SK-N-SH (cell line): Measurements from ENCODE around the gene LPP. TPM values are rescaled to one million over a fixed set of nuclear protein-coding genes. Genes with fewer than 3 reads are reported as not detected.

Source experiments
- CTCF ChIA-PET: fragments of 300-600, 350-600 bp; formaldehyde crosslinking; extraction: SDS; loops from one replicate; lab custom pipeline; 2021; lab: Yijun Ruan, JAX
- POLR2A ChIA-PET: fragments of 350-600 bp; sonication (Branson Sonifier 250); formaldehyde crosslinking; extraction: SDS; loops from one replicate; lab custom pipeline; 2020; ENCODE audit warnings: antibody characterized with exemption, inconsistent platforms; lab: Yijun Ruan, JAX
- DNase-seq: peaks from one replicate; pipeline ENCODE4 v3.0.0; 2012
- H2AFZ ChIP-seq: fragments of 200-600 bp; sonication (generic); 2 replicates; pipeline ENCODE4 v1.8.1; 2016; ENCODE audit warnings: antibody characterized with exemption, mild to moderate bottlenecking, low read depth
- H3F3A ChIP-seq: fragments of 200-600 bp; sonication (generic); replicated peaks from 2 replicates; pipeline ENCODE3; 2016; ENCODE audit warnings: antibody characterized with exemption, mild to moderate bottlenecking; ENCODE audit not compliant: insufficient read depth
- H3K27ac ChIP-seq, 2 experiments: fragments of 200-500 bp in 1 of 2; fragments of 200-600 bp in 1 of 2; sonication (Bioruptor generic) in 1 of 2; sonication (generic), shearing (Covaris generic) in 1 of 2; 2 replicates each; pipeline versions ENCODE4 v1.5.1 to v1.6.1; 2014 to 2016; ENCODE audit warnings: low read depth in 2 of 2, inconsistent platforms in 1 of 2, low read length in 1 of 2, mild to moderate bottlenecking in 1 of 2, mixed read lengths in 1 of 2
- H3K27me3 ChIP-seq: fragments of 200-600 bp; sonication (generic), shearing (Covaris generic); 2 replicates; pipeline ENCODE4 v1.6.1; 2016; ENCODE audit warnings: mixed run types; ENCODE audit not compliant: insufficient read depth
- H3K36me3 ChIP-seq, 2 experiments: fragments of 200-500 bp in 1 of 2; fragments of 200-600 bp in 1 of 2; sonication (Bioruptor generic) in 1 of 2; sonication (generic) in 1 of 2; replicated peaks in 1 of 2; 2 replicates each; pipeline versions ENCODE3 to v1.5.1; 2014 to 2016; ENCODE audit warnings: low read length in 1 of 2, mild to moderate bottlenecking in 1 of 2; ENCODE audit not compliant: insufficient read depth in 2 of 2, control insufficient read depth in 1 of 2
- H3K4me1 ChIP-seq, 2 experiments: fragments of 200-500 bp in 1 of 2; fragments of 200-600 bp in 1 of 2; sonication (Bioruptor generic) in 1 of 2; sonication (generic), shearing (Covaris generic) in 1 of 2; 2 replicates each; pipeline versions ENCODE4 v1.5.1 to v1.6.1; 2014 to 2016; ENCODE audit warnings: low read depth in 1 of 2, low read length in 1 of 2, mixed run types in 1 of 2; ENCODE audit not compliant: insufficient read depth in 2 of 2, control insufficient read depth in 1 of 2
- H3K4me2 ChIP-seq: fragments of 200-600 bp; sonication (generic), shearing (Covaris generic); 2 replicates; pipeline ENCODE4 v1.6.1; 2017; ENCODE audit warnings: mixed run types
- H3K4me3 ChIP-seq, 2 experiments: fragments of 200-500 bp in 1 of 2; fragments of 200-600 bp in 1 of 2; sonication (Bioruptor generic) in 1 of 2; sonication (generic), shearing (Covaris generic) in 1 of 2; 2 replicates each; pipeline versions ENCODE4 v1.5.1 to v1.8.1; 2014 to 2016; ENCODE audit warnings: low read depth in 2 of 2, inconsistent platforms in 1 of 2, low read length in 1 of 2, mild to moderate bottlenecking in 1 of 2, mixed read lengths in 1 of 2, moderate library complexity in 1 of 2
- H3K79me2 ChIP-seq: fragments of 200-600 bp; sonication (generic); 2 replicates; pipeline ENCODE4 v1.8.1; 2017; ENCODE audit warnings: mild to moderate bottlenecking; ENCODE audit not compliant: insufficient read depth
- H3K9ac ChIP-seq: fragments of 200-600 bp; sonication (generic); 2 replicates; pipeline ENCODE4 v1.6.1; 2017; ENCODE audit warnings: mixed run types
- H3K9me2 ChIP-seq: fragments of 200-600 bp; sonication (generic); 2 replicates; pipeline ENCODE4 v1.6.1; 2017; ENCODE audit warnings: mixed run types
- H3K9me3 ChIP-seq: fragments of 200-600 bp; sonication (generic); 2 replicates; pipeline ENCODE4 v1.6.1; 2017; ENCODE audit warnings: mixed run types, mild to moderate bottlenecking, moderate library complexity
- H4K20me1 ChIP-seq: fragments of 200-600 bp; sonication (generic); 2 replicates; pipeline ENCODE4 v1.6.1; 2017; ENCODE audit warnings: mild to moderate bottlenecking, mixed run types; ENCODE audit not compliant: insufficient read depth
- CTCF ChIP-seq: fragments of 200-600 bp; sonication (generic); IDR thresholded peaks from 2 replicates; pipeline ENCODE4 v1.6.1; 2017; ENCODE audit warnings: antibody characterized with exemption, mild to moderate bottlenecking, moderate library complexity
- EP300 ChIP-seq, 2 experiments: IDR thresholded peaks; 2 replicates each; pipeline versions ENCODE4 v1.4.0 to v1.6.1; 2012; ENCODE audit warnings: borderline replicate concordance in 1 of 2, low read depth in 1 of 2, low read length in 1 of 2
- FOSL2 ChIP-seq: IDR thresholded peaks from 2 replicates; pipeline ENCODE4 v1.4.0; 2012; ENCODE audit warnings: low read depth, mild to moderate bottlenecking, moderate library complexity, borderline replicate concordance
- FOXJ3 ChIP-seq: sonication (generic); formaldehyde crosslinking; IDR thresholded peaks from 2 replicates; pipeline ENCODE4 v1.5.1; 2020; ENCODE audit warnings: mild to moderate bottlenecking, missing genetic modification reagents
- MXI1 ChIP-seq: IDR thresholded peaks from 2 replicates; pipeline ENCODE4 v1.6.1; 2012; ENCODE audit warnings: mild to moderate bottlenecking, low read depth, low read length, improper control_type of control experiment
- NFIC ChIP-seq: IDR thresholded peaks from 2 replicates; pipeline ENCODE4 v1.4.0; 2012; ENCODE audit warnings: borderline replicate concordance
- NRF1 ChIP-seq: IDR thresholded peaks from 2 replicates; pipeline ENCODE4 v1.6.1; 2012; ENCODE audit warnings: low read depth, mild to moderate bottlenecking, low read length
- RFX5 ChIP-seq: IDR thresholded peaks from 2 replicates; pipeline ENCODE4 v1.6.1; 2012; ENCODE audit warnings: mild to moderate bottlenecking, improper control_type of control experiment, low read length
- RXRA ChIP-seq: IDR thresholded peaks from 2 replicates; pipeline ENCODE4 v1.4.0; 2012; ENCODE audit warnings: low read depth, mild to moderate bottlenecking, borderline replicate concordance
- SMC3 ChIP-seq: IDR thresholded peaks from 2 replicates; pipeline ENCODE4 v1.6.1; 2012; ENCODE audit warnings: low read depth, low read length, improper control_type of control experiment
- TAF1 ChIP-seq: IDR thresholded peaks from 2 replicates; pipeline ENCODE4 v1.6.1; 2012; ENCODE audit warnings: low read depth, mild to moderate bottlenecking, low read length, moderate library complexity, borderline replicate concordance
- TEAD4 ChIP-seq: IDR thresholded peaks from 2 replicates; pipeline ENCODE4 v1.4.0; 2012; ENCODE audit warnings: mild to moderate bottlenecking, borderline replicate concordance; ENCODE audit not compliant: insufficient read depth
- USF1 ChIP-seq: IDR thresholded peaks from 2 replicates; pipeline ENCODE4 v1.4.0; 2012; ENCODE audit warnings: low read depth, borderline replicate concordance
- WGBS: methylation state at CpG from one replicate; pipeline ENCODE4 v1.1.6; 2017; ENCODE audit warnings: low lambda C conversion rate; 5-methylcytosine and 5-hydroxymethylcytosine counted together
- polyA plus RNA-seq, 3 experiments: library from polyadenylated mRNA; depleted of rRNA; stranded (reverse); fragments of >200 nt; gene quantifications; 2 replicates each; pipeline ENCODE4 v1.2.3, GENCODE V29; 2012
- TF ChIP-seq, protein P1 (sequence below): fragments of 150-350 bp; IDR thresholded peaks from 2 replicates; pipeline ENCODE4 v1.6.1; 2017; ENCODE audit warnings: antibody characterized with exemption, low read length, low read depth, borderline replicate concordance

The LPP gene
- polyA plus RNA-seq, 1 of the 3 experiments (the other 2 are of a cell fraction), result 6.6 TPM

DNA sequence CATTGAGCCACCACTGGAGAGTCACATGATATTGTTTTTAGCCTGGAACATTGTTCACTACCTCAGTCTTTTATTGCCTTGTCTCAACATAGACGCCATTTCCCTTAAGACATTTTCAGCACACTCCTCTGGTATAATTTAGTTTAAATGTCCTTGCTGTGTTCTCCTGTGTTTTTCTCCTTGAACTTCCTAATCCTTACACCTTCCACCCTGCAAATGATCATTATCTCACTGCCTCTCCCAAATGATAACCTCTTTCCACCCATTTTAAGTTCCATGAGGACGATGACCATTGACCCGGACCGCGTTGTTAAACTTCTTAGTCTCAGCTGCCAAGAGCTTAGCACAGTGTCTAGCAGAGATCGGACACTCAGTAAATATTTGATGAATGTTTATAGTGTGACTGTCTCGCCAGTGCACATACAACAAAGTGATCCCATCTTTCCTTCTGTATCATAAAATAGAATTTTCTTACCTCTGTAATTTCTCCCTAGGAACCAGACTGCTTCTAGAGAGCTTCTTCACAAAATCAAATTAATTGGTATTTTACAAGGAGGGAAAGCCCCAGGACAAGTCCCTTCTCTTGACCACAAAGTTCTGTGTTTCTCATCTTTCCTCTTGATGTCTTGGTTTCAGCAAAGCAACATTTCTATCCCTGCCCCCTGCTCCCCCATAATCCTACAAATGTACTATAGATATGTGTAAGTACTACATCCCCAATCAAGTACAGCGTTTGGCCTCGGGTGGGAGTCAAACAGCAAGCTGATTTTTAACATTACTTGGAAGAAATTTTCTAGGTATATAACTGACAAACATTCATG lies 429.6 kb downstream of the LPP start:
- 52% methylated on average over 9 of the region's 9 CpGs for WGBS
- H3K4me2 ChIP-seq, result peak overlapping the region; percentile 63
- no peak overlapping the region for H2AFZ ChIP-seq
- H3K9ac ChIP-seq, result peak overlapping the region; percentile 42; the same call in 1 of the 2 replicates
- peaks cover 23% of the 10 kb centered on the region for H3K79me2 ChIP-seq
- ChIA-PET POLR2A (no interaction called here), CTCF (interaction anchor here (0.7 kb wide), 1 partner anchor 611 kb away, joined by 3 read pairs; no protein-coding TSS in a partner anchor)
- no peaks in the 10 kb centered on the region for H3K36me3 ChIP-seq
- H3F3A ChIP-seq, result peaks cover 8% of the 10 kb centered on the region
- no peaks in the 10 kb centered on the region for H4K20me1 ChIP-seq
- H3K27ac ChIP-seq, result peak overlapping the region; percentile 29 to 77; a peak in 3 of 4 replicates
- peak overlapping the region in 1 of 2 experiments; percentile 31; a peak in 1 of 4 replicates for H3K4me3 ChIP-seq
- H3K9me3 ChIP-seq, result no peaks in the 10 kb centered on the region
- H3K27me3 ChIP-seq, result no peaks in the 10 kb centered on the region
- H3K4me1 ChIP-seq, result peaks cover 2 to 24% of the 10 kb centered on the region in 2 experiments; a peak in 3 of 4 replicates
- DNase-seq, result no peak
- no peak for TF ChIP-seq FOXJ3
- TF ChIP-seq RXRA, result no peak
- TF ChIP-seq NFIC, result no peak
- no peak for TF ChIP-seq MXI1
- TF ChIP-seq EP300 (IDR thresholded peaks at IDR 0.05; ENCODE audit: borderline replicate concordance in 1 of 2, low read depth in 1 of 2, low read length in 1 of 2), result no peak
- no peak for TF ChIP-seq SMC3
- no peak for TF ChIP-seq NRF1
- no peak for TF ChIP-seq FOSL2
- TF ChIP-seq TEAD4, result no peak
- TF ChIP-seq, protein P1, sequence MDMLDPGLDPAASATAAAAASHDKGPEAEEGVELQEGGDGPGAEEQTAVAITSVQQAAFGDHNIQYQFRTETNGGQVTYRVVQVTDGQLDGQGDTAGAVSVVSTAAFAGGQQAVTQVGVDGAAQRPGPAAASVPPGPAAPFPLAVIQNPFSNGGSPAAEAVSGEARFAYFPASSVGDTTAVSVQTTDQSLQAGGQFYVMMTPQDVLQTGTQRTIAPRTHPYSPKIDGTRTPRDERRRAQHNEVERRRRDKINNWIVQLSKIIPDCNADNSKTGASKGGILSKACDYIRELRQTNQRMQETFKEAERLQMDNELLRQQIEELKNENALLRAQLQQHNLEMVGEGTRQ, result no peak
- TF ChIP-seq USF1, result no peak
- no peak for TF ChIP-seq TAF1
- no peak for TF ChIP-seq RFX5
- TF ChIP-seq CTCF, result no peak
- no peaks in the 10 kb centered on the region for H3K9me2 ChIP-seq
